ENCODE data around the gene DACH2.

Gene DACH2

GRCh38 chrX:86829786-86830185 lies 681.5 kb downstream of the DACH2 start:
- DNase-seq, result no peak

GRCh38 chrX:86830685-86831084 lies 682.4 kb downstream of the DACH2 start:
- DNase-seq, result no peak

GRCh38 chrX:86845101-86845500 lies 696.9 kb downstream of the DACH2 start:
- DNase-seq, result no peak

Data from DMS79 (cell line).